ENCODE measurements around the gene LRRC25. TPM values are rescaled to one million over a fixed set of nuclear protein-coding genes. Genes with fewer than 3 reads are reported as not detected.
"Not testable (repeated sequence)": the region's sequence is repeated elsewhere in the genome, so short reads cannot be mapped to it uniquely, and the experiment has no call there.

LRRC25 gene
- total RNA-seq, 1 experiment from 2014 or later: 0.12 TPM

DNA sequence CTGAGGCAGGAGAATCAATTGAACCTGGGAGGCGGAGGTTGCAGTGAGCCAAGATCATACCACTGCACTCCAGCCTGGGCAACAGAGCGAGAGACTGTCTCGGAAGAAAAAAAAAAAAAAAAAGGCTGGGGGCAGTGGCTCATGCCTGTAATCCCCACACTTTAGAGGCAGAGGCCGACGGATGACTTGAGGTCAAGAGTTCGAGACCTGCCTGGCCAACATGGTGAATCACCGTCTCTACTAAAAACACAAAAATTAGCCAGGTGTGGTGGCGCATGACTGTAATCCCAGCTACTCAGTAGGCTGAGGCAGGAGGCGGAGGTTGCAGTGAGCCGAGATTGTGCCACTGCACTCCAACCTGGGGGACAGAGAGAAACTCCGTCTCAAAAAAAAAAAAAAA is 13.8 kb downstream of the LRRC25 start:
- H3K4me3 ChIP-seq (replicated peaks in 1 of 2; ENCODE audit: low read depth in 1 of 2, low read length in 2 of 2); RAD21 ChIA-PET (ENCODE audit: low non-redundant PET in 1 of 2, low total read pairs in 2 of 2, uncharacterized antibody in 2 of 2, unreplicated experiment in 2 of 2); DNase-seq (ENCODE audit: low read depth, low spot score); H3K9me2 ChIP-seq (ENCODE audit: insufficient read depth); H3K9ac ChIP-seq (ENCODE audit: low read length); H2AFZ ChIP-seq (ENCODE audit: low read depth, low read length, poor library complexity, severe bottlenecking); H3K36me3 ChIP-seq (ENCODE audit: control insufficient read depth in 1 of 2, insufficient read depth in 2 of 2, low read length in 2 of 2); BruUV-seq (replicated peaks); intact Hi-C loops (cut with micrococcal nuclease); H4K20me1 ChIP-seq (ENCODE audit: insufficient read depth); CTCF ChIA-PET; H3K9me3 ChIP-seq (ENCODE audit: control insufficient read depth in 1 of 2, insufficient read depth in 1 of 2, low read depth in 1 of 2, low read length in 2 of 2); H3K27ac ChIP-seq (ENCODE audit: low read depth, low read length); ATAC-seq; H3K27me3 ChIP-seq (ENCODE audit: insufficient read depth, low read length): not testable (repeated sequence)
- POLR2A ChIA-PET: interaction anchor here (1.5 kb wide), 1 partner anchor 79 kb away, joined by 3 read pairs; no protein-coding TSS in a partner anchor
- peaks cover 74 to 95% of the 10 kb centered on the region in 2 experiments for H3K4me1 ChIP-seq (ENCODE audit: control insufficient read depth in 1 of 2, insufficient read depth in 2 of 2, low read length in 2 of 2)
- peaks cover 16% of the 10 kb centered on the region for H3K79me2 ChIP-seq (ENCODE audit: insufficient read depth, low read length)
- peak overlapping the region; percentile 40; the same call in 1 of the 2 replicates for H3K4me2 ChIP-seq (ENCODE audit: low read length)

DNA sequence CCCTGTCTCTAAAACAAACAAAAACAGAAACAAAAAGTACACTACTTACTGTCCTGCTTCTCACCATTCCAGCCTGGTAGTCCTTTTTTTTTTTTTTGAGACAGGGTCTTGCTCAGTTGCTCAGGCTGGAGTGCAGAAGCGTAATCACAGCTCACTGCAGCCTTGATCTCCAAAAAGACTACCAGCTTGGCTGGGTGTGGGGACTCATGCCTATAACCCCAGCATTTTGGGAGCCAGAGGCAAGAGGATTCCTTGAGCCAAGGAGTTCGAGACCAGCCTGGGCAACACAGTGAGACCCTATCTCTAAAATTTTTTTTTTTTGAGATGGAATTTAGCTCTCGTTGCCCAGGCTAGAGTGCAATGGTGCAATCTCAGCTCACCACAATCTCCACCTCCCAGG is 16.6 kb downstream of the LRRC25 start:
- Histone ChIP-seq H3K36me3 (ENCODE audit: control insufficient read depth in 1 of 2, insufficient read depth in 2 of 2, low read length in 2 of 2) (no peaks in the 10 kb centered on the region), H3K4me1 (ENCODE audit: control insufficient read depth in 1 of 2, insufficient read depth in 2 of 2, low read length in 2 of 2) (peaks cover 89 to 90% of the 10 kb centered on the region in 2 experiments), H3K27ac (ENCODE audit: low read depth, low read length) (peak overlapping the region; percentile 83), H3K4me2 (ENCODE audit: low read length) (peak overlapping the region; percentile 70), H3K27me3 (ENCODE audit: insufficient read depth, low read length) (no peaks in the 10 kb centered on the region), H4K20me1 (ENCODE audit: insufficient read depth) (no peaks in the 10 kb centered on the region), H3K9me3 (ENCODE audit: control insufficient read depth in 1 of 2, insufficient read depth in 1 of 2, low read depth in 1 of 2, low read length in 2 of 2) (no peaks in the 10 kb centered on the region), H3K4me3 (replicated peaks in 1 of 2; ENCODE audit: low read depth in 1 of 2, low read length in 2 of 2) (0 out of 4 replicates have a peak overlapping the region, but pooled peaks of 1 of the 2 experiments have one; percentile 7), H3K79me2 (ENCODE audit: insufficient read depth, low read length) (no peaks in the 10 kb centered on the region), H2AFZ (ENCODE audit: low read depth, low read length, poor library complexity, severe bottlenecking) (peak overlapping the region; percentile 2), H3K9ac (ENCODE audit: low read length) (peak overlapping the region; percentile 44), H3K9me2 (ENCODE audit: insufficient read depth) (no peaks in the 10 kb centered on the region)
- ChIA-PET RAD21 (ENCODE audit: low non-redundant PET in 1 of 2, low total read pairs in 2 of 2, uncharacterized antibody in 2 of 2, unreplicated experiment in 2 of 2) (no interaction called here), CTCF (interaction anchor here (0.9 to 1.8 kb wide), 6 partner anchors 7 to 101 kb away, joined by 3 to 8 read pairs (median 4); no protein-coding TSS in a partner anchor), POLR2A (interaction anchor here (0.7 to 4.8 kb wide), 9 partner anchors 10 to 106 kb away, joined by 3 to 46 read pairs (median 4); partner anchors contain the start of gene JUND)
- intact Hi-C loops (cut with micrococcal nuclease): no loop called here
- ATAC-seq (no peak), DNase-seq (ENCODE audit: low read depth, low spot score) (no peak)
- no peak for TF ChIP-seq CBX3 (IDR thresholded peaks at IDR 0.05; ENCODE audit: low read depth)
- TF ChIP-seq, protein P1, sequence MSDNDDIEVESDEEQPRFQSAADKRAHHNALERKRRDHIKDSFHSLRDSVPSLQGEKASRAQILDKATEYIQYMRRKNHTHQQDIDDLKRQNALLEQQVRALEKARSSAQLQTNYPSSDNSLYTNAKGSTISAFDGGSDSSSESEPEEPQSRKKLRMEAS (IDR thresholded peaks at IDR 0.05): no peak
- BruUV-seq (replicated peaks): TSS peak; percentile 82
